ENCODE results near the gene CCDC97. TPM values are rescaled to one million over a fixed set of nuclear protein-coding genes. Genes with fewer than 3 reads are reported as not detected.
"Not testable (repeated sequence)": the region's sequence is repeated elsewhere in the genome, so short reads cannot be mapped to it uniquely, and the experiment has no call there.

CCDC97 gene
- total RNA-seq, 1 experiment from 2014 or later, result 25.5 TPM

DNA sequence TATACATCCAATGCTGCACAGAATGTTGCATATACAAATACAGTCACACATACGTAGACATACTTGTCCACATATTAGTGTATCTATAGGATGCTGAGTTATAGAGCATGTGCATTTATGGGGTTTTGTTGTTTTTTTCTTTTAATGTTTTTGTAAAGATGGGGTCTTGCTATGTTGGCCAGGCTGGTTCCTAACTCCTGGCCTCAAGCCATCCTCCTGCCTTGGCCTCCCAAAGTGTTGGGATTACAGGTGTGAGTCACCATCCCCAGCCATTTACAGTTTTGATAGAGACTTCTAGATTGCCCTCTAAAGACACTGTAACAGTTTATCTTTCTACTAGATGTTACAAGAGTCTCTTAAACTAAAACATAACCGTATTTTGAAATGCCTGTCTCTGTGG lies 31.5 kb upstream of the CCDC97 start:
- peaks cover 29% of the 10 kb centered on the region for H3K36me3 ChIP-seq (ENCODE audit: control insufficient read depth, insufficient read depth, low read length)
- ATAC-seq, result no peak
- CTCF ChIA-PET, result no interaction called here

DNA sequence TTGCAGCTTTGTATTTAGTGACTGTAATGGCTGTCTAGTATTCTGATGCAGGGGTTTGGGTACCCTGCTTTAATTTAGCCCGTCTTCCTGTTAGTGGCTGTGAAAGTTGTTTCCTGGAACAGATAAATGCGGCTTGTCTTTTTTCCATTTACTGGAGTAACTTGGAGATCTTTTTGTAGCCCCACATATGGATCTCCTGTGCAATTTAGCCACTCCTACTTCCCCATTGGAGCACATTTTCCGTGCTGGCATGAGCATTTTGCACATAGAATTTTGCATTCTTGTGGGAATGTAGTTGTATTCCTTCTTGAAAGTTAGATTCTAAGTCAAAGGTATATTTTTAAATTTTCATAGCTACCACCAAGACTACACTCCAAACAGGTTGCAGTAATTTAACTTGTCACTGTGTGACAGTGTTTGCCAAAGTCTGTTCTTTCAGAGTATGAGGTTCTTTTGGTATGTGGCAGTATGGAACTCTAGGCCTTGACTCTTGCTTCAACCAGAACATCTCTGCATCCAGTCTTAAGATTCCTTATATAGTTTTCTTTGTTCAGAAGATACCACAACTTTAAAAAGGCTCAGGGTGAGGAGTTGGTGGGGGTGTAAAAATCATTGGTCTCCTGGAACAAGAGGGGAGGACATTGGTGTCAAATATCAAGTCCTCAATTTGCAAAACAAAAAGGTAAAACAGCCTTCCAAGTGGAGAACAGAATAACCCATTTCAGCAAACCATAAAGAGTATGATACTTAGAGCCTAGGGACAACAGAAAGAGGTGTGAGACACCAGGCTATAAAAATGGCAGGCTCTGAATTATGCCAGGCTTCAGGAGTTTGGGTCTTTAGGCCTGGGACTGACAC lies 21.1 kb upstream of the CCDC97 start:
- ChIA-PET POLR2A (no interaction called here), CTCF (no interaction called here)
- H3K9me3 ChIP-seq (ENCODE audit: control insufficient read depth, insufficient read depth, low read depth, low read length), result no peaks in the 10 kb centered on the region
- DNase-seq (ENCODE audit: low read depth, low spot score) (no peak), ATAC-seq (no peak)
- no peaks in the 10 kb centered on the region for H3K4me1 ChIP-seq (ENCODE audit: control insufficient read depth, insufficient read depth, low read length)
- TF ChIP-seq POLR2AphosphoS5 (IDR thresholded peaks at IDR 0.05; ENCODE audit: low read depth, low read length), result no peak
- TF ChIP-seq, protein P1, sequence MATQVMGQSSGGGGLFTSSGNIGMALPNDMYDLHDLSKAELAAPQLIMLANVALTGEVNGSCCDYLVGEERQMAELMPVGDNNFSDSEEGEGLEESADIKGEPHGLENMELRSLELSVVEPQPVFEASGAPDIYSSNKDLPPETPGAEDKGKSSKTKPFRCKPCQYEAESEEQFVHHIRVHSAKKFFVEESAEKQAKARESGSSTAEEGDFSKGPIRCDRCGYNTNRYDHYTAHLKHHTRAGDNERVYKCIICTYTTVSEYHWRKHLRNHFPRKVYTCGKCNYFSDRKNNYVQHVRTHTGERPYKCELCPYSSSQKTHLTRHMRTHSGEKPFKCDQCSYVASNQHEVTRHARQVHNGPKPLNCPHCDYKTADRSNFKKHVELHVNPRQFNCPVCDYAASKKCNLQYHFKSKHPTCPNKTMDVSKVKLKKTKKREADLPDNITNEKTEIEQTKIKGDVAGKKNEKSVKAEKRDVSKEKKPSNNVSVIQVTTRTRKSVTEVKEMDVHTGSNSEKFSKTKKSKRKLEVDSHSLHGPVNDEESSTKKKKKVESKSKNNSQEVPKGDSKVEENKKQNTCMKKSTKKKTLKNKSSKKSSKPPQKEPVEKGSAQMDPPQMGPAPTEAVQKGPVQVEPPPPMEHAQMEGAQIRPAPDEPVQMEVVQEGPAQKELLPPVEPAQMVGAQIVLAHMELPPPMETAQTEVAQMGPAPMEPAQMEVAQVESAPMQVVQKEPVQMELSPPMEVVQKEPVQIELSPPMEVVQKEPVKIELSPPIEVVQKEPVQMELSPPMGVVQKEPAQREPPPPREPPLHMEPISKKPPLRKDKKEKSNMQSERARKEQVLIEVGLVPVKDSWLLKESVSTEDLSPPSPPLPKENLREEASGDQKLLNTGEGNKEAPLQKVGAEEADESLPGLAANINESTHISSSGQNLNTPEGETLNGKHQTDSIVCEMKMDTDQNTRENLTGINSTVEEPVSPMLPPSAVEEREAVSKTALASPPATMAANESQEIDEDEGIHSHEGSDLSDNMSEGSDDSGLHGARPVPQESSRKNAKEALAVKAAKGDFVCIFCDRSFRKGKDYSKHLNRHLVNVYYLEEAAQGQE (IDR thresholded peaks at IDR 0.05; ENCODE audit: insufficient read depth in 1 of 2, low read depth in 2 of 2, low read length in 1 of 2), result no peak
- no peaks in the 10 kb centered on the region for H3K27me3 ChIP-seq (ENCODE audit: control insufficient read depth, insufficient read depth, low read length)
- in situ Hi-C loops (cut with HindIII; ENCODE audit: low pct_unique_long_range_greater_than_20kb, low sequenced_read_pairs) (no loop called here), intact Hi-C loops (cut with micrococcal nuclease; ENCODE audit: unreplicated experiment) (no loop called here)
- H3K36me3 ChIP-seq (ENCODE audit: control insufficient read depth, insufficient read depth, low read length), result peaks cover 18% of the 10 kb centered on the region
- H3K4me3 ChIP-seq (ENCODE audit: low read depth in 2 of 2, low read length in 2 of 2), result no peak overlapping the region
- no TSS peak for BruUV-seq (replicated peaks)
- H3K27ac ChIP-seq (ENCODE audit: low read length), result no peak overlapping the region

More for the DNA sequence above, 31.5 kb upstream of the CCDC97 start:
- intact Hi-C loops (cut with micrococcal nuclease; ENCODE audit: unreplicated experiment), result no loop called here
- POLR2A ChIA-PET, result no interaction called here
- in situ Hi-C loops (cut with HindIII; ENCODE audit: low pct_unique_long_range_greater_than_20kb, low sequenced_read_pairs), result no loop called here
- BruUV-seq (replicated peaks), result no TSS peak
- H3K27ac ChIP-seq (ENCODE audit: low read length), result no peak overlapping the region
- H3K4me1 ChIP-seq (ENCODE audit: control insufficient read depth, insufficient read depth, low read length), result no peaks in the 10 kb centered on the region
- no peak for DNase-seq (ENCODE audit: low read depth, low spot score)
- no peak overlapping the region for H3K4me3 ChIP-seq (ENCODE audit: low read depth in 2 of 2, low read length in 2 of 2)
- H3K27me3 ChIP-seq (ENCODE audit: control insufficient read depth, insufficient read depth, low read length), result no peaks in the 10 kb centered on the region
- no peaks in the 10 kb centered on the region for H3K9me3 ChIP-seq (ENCODE audit: control insufficient read depth, insufficient read depth, low read depth, low read length)
- TF ChIP-seq, protein P2, sequence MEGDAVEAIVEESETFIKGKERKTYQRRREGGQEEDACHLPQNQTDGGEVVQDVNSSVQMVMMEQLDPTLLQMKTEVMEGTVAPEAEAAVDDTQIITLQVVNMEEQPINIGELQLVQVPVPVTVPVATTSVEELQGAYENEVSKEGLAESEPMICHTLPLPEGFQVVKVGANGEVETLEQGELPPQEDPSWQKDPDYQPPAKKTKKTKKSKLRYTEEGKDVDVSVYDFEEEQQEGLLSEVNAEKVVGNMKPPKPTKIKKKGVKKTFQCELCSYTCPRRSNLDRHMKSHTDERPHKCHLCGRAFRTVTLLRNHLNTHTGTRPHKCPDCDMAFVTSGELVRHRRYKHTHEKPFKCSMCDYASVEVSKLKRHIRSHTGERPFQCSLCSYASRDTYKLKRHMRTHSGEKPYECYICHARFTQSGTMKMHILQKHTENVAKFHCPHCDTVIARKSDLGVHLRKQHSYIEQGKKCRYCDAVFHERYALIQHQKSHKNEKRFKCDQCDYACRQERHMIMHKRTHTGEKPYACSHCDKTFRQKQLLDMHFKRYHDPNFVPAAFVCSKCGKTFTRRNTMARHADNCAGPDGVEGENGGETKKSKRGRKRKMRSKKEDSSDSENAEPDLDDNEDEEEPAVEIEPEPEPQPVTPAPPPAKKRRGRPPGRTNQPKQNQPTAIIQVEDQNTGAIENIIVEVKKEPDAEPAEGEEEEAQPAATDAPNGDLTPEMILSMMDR (IDR thresholded peaks at IDR 0.05), result no peak
- TF ChIP-seq POLR2AphosphoS5 (IDR thresholded peaks at IDR 0.05; ENCODE audit: low read depth, low read length), result no peak
- TF ChIP-seq, protein P1 (IDR thresholded peaks at IDR 0.05; ENCODE audit: insufficient read depth in 1 of 2, low read depth in 2 of 2, low read length in 1 of 2), result no peak
- no peak for TF ChIP-seq TCF7L2 (IDR thresholded peaks at IDR 0.05; ENCODE audit: low read depth, low read length)
- no peak for TF ChIP-seq SIN3A (IDR thresholded peaks at IDR 0.05; ENCODE audit: borderline replicate concordance, insufficient read depth, low read depth, low read length)

- H3K4me3 ChIP-seq (ENCODE audit: low read depth in 2 of 2, low read length in 2 of 2); H3K27me3 ChIP-seq (ENCODE audit: control insufficient read depth, insufficient read depth, low read length); H3K4me1 ChIP-seq (ENCODE audit: control insufficient read depth, insufficient read depth, low read length); H3K27ac ChIP-seq (ENCODE audit: low read length); POLR2A ChIA-PET; H3K9me3 ChIP-seq (ENCODE audit: control insufficient read depth, insufficient read depth, low read depth, low read length); BruUV-seq (replicated peaks); intact Hi-C loops (cut with micrococcal nuclease; ENCODE audit: unreplicated experiment); DNase-seq (ENCODE audit: low read depth, low spot score); ATAC-seq; in situ Hi-C loops (cut with HindIII; ENCODE audit: low pct_unique_long_range_greater_than_20kb, low sequenced_read_pairs); CTCF ChIA-PET: not testable (repeated sequence)
- peaks cover 20% of the 10 kb centered on the region for H3K36me3 ChIP-seq (ENCODE audit: control insufficient read depth, insufficient read depth, low read length)
Observed at GRCh38 chr19:41289814-41290213, 20.2 kb upstream of the CCDC97 start.
